NCI-H510A treated with DMSO at 0.1 percent for 48 hours (cell line): ENCODE measurements around the gene FAM20B.

ENCODE experiments used
- DNase-seq: peaks from one replicate; lab custom pipeline; 2025; lab: John Stamatoyannopoulos, UW

Gene FAM20B

DNA sequence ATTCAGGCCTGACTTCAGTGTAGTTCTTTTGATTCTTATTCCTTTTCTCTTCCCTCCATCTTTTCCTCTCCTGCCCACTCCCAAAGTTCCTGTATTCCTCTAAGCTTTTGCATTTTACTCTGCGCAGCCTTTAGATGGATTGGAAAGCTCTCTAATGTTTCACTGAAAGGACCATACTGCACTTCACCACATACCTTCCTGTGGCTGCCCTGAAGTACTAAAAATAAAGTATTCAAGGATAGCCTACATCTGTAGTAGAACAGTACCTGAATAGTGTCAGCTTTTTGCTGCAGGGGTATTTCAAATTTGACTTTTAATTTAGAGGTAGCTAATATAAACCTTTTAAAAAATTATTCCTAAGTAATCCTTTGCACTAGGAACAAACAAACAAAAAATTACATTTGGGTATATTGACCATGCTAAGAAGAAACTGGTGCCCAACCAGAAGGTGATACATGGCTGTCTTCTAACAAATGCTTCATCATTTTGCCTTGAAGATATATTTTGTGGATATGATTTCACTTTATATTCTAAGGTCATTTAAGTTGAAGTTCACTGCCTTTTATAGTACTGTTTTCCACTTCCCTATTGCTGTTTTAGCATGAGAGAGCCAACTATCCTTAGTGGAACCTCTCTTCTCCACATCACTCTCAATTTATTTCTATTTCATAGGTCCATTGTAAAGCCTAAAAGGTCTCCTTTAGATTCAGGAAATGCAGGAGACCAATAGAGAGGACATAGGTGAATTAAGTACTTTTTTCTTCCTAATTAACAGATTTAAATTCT lies 22.8 kb downstream of the FAM20B start:
- DNase-seq, result no peak

DNA sequence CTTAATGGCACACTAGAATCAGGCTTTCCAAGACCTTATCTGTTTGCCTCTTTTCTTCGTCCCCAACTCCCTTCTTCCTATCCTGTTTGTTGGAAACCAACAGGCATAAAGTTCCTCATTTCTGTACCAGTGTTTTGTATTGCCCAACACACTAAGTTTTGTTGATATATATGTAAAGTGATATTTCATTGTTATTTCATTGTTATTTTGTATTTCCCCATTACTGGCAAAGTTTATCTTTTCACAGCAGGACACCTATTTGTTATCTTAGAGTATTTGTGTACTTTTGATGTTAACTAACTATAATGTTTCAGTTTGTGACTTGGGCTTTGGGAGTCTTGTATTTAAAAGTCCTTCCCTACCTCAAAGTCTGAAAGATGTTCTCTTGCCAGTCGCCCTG lies 27.1 kb downstream of the FAM20B start:
- DNase-seq, result no peak

DNA sequence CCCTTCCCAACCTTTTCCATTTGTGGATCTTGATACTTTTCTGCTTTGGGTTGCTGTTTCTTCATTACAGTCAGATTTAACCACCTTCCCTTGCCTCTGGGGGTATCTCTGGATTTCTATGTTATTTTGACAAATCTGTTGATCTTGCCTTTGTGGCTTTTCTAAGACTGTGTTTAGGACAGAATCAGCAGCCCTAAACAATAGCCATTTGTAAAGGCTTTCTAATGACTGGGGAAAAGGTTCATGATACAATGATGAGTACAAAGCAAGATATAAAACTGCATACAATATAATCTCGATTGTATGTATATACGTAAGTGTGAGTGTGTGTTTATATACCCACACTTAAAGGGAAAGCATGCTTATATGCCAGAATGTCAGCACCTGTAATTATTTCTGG lies 27.8 kb downstream of the FAM20B start:
- no peak for DNase-seq

DNA sequence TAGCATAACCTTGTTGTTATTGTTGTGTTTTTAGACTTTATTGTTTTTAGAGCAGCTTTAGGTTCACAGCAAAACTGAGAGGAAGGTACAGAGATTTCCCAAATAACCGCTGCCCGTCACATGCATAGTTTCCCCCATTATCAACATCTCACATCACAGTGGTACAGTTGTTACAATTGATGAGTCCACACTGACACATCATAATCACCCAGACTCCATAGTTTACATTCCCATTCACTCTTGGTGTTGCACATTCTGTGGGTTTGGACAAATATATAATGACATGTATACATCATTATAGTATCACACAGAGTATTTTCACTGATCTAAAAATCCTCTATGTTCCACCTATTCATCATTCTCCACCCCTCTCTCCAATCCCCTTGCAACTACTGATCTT lies 30.2 kb downstream of the FAM20B start:
- no peak for DNase-seq

DNA sequence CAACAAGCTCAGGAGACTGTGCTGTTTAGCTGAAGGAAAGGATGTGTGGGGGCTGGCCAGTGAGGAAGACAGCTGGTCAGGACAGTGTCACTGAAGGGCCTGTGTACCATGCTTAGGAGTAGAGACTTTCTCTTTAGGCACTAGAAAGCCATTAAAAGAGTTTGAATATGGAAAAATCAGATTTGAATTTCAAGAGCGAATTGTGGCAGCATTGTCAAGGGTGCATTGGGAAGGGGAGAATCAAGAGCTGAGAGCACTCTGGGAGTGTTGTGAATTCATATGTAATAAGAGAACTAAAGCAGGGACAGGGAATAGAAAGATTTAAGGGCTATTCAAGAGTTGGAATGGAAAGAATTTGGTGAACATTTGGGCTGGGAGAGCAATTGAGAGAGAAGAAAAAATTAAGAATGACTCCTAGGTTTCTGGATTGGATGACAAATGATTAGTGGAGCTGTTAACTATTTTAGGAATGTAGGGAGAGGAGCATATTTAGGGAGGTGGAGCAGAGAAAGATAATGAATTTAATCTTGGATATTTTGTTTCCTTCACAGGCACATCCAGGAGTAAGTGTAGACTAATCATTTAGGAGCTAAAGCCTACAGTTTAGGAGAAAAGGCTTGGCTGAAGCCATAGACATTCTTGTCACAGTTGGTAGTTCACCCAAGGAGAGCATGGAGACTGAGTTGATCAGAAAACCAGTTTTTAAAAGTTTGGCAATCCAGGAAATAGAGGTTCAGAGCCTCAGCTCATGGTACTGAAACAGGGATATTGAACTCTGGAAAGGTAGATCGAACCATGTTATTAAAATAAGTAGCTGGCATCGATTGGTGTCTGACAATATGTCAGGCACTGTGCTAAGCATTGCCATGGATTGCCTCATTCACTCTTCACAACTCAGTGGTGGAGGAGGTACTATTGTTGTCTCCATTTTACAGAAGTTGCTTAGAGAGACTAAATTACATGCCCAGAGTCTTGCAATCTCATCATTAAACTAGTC lies 33.1 kb downstream of the FAM20B start:
- DNase-seq, result no peak

DNA sequence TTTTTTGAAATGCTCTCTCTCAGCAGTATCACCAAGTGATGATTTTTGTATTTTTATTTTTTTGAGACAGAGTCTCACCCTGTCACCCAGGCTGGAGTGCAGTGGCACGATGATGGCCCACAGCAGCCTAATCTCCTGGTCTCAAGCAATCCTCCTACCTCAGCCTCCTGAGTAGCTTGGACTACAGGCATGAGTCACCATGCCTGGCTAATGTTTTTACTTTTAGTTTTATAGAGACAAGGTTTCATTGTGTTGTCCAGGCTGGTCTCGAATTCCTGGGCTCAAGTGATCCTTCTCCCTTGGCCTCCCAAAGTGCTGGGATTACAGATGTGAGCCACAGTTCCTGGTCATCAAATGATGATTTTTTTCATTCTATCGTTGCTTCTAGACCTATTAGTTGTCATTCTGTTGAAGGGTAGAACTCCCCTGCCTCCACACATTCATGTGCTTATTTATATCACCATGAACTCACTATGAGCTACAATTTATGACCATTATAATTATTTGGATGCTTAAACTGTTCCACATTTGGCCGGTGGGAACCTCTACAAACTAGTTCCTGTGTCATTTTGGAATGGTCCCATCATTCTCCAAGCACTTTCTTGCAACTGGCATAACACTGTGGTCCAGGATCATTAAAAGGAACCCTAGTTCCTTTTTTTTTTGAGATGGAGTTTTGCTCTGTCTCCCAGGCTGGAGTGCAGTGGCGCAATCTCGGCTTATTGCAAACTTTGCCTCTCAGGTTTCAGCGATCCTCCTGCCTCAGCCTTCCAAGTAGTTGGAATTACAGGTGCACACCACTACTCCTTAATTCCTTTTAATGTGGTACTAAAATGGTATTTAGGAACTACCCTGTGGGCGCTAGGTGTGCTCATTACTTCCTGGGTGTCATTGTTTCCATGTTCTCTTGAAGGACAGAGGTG lies 35.9 kb downstream of the FAM20B start:
- DNase-seq, result no peak

DNA sequence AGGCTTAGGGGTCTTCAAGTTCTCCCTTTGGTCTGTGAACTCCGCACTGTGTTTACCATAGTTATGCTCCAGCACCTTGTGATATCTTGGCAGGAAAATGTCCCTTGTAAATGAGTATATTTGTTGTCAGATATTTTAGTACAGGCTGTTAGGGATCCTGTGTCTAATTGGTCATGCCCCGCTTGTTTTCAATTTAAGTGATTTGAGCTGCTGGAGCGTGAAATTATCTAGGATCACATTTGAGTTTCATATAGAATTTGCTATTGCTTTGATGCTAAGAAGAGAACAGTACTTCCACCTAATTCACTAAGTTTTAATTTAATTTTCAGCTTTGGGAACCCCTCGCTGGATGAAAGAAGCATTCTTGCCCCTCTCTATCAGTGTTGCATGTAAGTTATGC lies 40.8 kb downstream of the FAM20B start:
- DNase-seq, result no peak

DNA sequence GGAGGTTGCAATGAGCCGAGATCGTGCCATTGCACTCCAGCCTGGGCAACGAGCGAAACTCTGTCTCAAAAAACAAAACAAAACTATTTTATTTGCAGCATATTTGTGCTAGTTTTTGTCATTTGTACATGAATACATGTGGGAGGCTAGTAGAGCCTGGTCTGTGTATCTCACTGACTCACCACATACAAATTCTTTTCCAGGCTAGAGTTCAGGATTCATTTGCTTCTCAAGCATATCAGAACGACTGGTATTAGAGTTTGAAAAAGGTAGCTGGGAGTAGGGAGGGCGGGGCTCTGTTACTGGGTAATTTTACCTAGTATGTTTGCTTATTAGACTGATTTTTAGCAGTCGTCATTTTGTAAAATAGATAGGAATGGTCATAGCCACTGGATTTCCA lies 51.7 kb downstream of the FAM20B start:
- DNase-seq, result no peak

DNA sequence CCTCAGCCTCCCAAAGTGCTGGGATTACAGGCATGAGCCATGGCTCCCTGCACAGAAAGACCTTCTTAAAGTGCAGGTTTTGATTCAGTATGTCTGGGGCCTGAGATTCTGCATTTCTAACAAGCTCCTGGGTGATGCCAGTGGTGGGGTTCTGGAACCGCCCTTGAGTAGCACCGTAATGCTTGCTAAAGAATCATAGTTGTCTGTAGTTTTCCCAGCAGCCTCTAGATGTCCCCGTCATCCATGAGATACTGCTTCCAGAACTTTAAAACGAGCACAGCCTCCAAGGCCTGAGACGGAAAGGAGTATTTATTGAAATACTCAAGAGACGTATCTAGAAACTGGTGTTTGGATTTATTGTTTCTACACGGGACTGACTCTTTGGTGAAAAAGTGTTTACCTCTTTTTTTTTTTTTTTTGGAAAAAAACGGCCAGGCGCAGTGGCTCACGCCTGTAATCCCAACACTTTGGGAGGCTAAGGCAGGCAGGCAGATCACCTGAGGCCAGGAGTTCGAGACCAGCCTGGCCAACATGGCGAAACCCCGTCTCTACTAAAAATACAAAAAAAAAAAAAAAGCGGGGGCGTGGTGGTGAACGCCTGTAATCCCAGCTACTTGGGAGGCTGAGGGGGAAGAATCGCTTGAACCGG lies 53.5 kb downstream of the FAM20B start:
- peak; percentile 87 for DNase-seq

DNA sequence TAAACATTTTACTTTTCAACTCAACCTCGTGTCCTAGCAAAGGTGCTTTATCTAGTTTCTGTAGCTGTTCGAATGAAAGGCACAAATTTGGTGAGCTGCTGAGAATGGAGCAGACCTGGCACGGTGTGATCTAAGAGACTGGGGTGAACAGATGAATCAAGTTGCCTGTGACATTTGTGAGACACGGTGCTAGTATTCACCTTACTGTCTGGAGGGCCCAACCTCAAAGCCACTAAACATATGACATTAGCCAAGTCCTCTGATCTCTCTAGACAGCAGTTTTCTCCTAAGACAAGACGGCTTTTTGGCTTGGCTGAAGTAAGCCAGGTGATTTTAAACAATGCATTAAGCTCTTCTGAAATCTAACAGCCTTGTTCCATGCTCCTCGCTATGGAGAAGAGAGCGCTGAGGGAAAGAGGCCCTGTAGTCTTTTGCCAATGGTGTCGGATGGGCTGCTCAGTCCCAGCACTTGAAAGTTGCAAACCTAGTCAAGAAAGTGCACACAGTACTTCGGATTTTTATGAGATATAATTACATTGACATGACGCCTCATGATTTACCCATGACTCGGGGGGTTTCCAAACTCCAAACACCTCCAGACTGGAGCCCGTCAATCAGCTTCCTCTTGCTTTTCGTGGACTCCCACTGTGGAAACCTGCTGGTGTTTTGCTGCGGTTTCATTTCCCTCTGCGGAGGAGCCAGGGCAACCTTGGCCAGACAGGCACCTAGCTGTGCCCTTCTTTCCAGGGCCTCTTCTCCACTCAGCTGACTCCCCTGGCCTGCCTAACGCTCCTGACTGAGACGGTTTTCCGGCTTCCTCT lies 55.4 kb downstream of the FAM20B start:
- peak; percentile 34 for DNase-seq

DNA sequence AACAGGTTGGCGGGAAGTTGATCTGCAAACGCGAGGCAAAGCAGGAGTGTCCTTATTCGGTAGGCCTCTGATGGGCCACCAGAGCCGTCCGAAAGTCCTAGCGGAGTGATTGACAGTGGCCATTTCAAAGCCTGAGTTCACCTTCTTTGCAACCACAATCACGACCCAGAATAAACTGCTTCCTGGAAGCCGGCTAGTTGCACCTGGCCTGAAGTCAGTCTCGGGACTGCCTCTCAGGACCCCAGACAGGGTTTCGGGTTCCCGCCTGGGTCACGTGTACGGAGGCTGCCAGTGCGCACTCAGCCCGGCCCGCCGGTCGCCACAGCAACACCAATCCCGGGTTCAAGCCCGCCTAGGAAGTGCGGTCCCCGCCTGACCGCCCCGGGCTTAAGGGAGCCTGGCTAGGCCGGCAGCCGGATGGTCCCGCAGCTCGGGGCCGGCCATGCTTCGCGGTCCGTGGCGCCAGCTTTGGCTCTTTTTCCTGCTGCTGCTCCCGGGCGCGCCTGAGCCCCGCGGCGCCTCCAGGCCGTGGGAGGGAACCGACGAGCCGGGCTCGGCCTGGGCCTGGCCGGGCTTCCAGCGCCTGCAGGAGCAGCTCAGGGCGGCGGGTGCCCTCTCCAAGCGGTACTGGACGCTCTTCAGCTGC lies 56.1 kb downstream of the FAM20B start, which contains the start of gene TOR3A:
TOR3A (plus strand) TSS at position 384 of the 646 bp plus-strand sequence; CDS start at position 443, 59 bp downstream.
- peak; percentile 89 for DNase-seq

DNA sequence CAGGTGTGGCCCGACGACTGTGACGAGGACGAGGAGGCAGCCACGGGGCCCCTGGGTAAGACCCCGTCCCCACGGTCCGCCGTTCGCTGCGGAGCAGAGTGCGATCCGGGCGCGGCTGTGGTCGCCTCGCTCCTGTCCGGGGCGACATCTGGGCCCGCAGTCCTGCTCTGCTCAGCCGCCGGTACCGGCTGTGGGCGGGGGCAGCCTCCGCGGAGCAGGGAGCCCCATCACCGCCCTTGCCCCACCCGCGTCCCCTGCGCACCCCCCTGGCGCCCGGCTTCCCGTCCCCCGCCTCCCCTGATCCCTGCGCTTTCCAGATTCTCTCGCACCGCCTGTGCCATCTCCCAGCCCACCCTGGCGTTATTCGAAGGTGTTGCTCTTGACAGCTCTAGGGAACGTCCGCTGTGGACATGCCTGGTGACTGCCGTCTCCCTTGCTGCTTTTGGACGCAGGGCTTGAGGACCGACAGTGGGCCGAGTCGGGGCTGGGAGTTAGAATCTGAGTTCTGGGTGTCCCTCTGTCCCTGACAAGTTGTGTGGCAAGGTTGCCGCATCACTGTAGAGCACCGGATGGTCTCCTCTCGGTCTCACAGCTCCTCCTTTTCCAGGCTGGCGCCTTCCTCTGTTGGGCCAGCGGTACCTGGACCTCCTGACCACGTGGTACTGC lies 56.8 kb downstream of the FAM20B start:
- peak; percentile 58 for DNase-seq

DNA sequence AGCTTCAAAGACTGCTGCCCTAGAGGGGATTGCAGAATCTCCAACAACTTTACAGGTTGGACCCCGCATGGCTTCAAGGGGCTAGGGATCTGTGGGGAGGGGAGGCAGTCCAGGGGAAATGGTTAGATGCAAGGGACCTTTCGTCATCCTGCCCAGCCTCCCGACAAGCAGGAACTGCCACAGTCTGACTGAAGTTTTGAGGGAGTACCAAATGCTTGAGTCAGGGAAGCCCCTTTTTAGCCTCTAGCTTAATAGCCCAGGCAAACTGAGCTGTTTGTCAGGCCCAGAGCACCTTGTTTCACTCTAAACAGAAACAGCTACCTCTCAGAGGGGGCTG lies 57.3 kb downstream of the FAM20B start:
- DNase-seq, result no peak

DNA sequence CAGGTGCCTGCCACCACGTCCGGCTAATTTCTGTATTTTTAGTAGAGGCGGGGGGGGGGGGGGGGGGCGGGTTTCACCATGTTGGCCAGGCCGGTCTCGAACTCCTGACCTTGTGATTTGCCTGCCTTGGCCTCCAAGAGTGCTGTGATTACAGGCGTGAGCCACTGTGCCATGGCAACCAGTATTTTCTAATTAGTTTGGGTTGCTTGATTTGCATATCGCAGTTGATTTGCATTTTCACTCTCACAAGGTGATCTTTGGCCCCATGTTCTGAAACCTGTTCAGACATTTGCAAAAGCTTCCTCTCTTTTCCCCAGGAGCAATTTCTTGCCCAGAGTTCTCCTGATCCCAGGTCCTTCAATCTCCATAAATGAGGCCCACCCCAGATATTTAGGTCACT lies 57.8 kb downstream of the FAM20B start:
- no peak for DNase-seq

DNA sequence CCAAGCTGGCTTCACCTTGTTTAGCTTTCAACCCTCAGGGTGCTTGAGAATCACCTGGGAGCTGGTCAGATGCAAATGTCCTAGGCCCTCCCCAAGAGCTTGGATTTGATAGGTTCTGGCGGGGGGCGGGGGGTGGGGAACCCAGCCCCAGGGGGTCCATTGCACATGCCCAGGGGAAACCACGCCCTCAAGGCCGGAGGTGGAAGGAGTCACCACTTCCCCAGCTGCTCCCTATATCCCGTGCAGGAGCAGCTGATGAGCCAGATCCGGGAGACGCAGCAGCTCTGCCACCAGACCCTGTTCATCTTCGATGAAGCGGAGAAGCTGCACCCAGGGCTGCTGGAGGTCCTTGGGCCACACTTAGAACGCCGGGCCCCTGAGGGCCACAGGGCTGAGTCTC lies 62.0 kb downstream of the FAM20B start:
- DNase-seq, result peak; percentile 46

DNA sequence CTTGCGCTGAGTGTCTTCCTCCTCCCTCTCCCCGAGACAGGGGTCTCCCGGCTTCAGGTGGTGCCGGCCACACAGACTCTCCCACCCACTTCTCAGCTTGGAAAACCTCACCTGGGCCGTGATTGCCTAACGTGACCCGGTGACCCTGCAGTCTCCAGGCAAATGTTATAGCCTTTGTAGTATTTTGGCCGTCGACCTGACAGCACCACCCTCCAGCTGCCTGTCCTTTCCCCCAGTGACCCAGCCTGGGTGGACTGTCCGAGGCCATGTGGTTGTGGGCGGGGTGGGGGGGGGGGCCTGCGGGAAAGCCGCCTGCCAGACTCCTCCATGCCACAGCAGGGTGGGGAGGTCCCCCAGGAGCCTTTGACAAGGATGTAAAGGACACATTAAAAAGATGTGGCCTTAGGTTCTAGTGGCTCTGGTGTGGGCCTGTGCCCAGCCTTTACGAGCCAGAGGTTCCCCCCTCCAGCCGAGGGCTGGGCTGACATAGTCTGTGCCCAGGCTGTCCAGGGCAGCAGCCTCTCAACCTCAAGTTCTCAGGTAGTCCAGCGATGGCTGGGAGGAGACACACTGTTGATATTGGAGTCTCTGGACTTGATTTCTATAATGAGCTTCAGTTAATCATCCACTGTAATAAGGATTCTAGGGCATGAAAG lies 64.3 kb downstream of the FAM20B start:
- no peak for DNase-seq

DNA sequence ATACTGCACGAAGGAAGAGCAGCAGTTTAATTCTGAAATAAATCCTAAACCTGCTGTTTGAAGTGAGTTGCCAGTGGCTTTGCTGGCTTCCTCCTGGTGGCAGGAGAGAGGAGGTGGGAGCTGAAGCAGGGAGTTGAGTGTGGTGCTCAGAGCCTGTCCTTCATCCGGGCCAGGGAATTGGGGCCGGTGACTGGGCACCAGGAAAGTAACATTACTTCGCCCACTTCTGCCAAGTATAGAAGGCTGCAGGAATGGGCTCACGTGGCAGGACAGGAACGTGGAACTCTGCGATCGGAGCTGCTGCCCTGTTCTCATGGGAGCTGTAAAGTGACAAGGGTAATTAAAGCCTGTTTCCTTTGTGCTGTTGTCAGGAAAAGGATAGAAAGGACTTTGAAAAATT lies 64.8 kb downstream of the FAM20B start:
- DNase-seq, result no peak

DNA sequence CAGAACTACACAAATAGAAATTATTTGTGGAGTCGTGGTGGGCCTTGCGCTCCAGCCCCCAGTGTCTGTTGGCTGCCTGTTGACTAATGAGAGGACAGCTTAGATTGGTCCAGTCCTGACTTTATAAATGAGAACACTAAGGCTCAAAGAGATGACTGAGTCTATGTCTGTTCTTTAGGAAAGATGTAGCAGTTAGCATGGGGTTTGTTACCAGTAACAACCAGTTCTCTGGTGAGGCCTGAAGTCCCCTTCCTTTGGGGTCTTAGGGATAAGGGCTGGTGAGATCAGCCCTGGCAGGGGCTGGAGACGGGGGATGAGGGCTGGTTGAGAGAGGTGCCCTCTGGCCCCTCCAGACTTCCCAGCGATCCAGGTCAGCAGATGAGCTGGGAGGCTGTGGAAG lies 65.2 kb downstream of the FAM20B start:
- no peak for DNase-seq

DNA sequence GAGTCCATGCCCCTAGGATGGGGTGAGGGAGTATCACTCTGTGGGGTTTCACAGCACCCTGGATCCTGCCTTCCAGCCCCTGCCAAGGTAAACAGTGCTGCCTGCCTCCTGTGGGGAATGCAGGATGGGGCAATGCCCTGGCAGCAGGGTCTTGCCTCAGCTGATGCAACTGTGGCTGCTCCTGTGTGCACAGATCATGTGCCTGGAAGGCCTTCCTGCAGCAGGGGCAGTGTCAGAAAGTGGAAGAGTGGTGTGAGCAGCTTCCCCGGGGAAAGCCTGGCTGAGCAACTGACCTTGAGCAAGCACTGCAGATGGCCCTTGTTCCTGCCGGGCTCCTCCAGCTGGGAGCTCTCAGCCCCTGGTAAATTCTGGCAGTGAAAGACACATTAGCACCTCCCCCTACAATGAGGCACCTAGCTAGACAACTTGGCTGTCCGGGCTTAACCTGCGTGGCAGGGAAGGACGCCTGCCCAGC lies 66.0 kb downstream of the FAM20B start:
- no peak for DNase-seq
